Fibroblast of the aortic adventitia (primary cell): ENCODE data around the gene ZSWIM9. TPM values are rescaled to one million over a fixed set of nuclear protein-coding genes. Genes with fewer than 3 reads are reported as not detected.

ENCODE experiments used
- DNase-seq: peaks from one replicate; pipeline ENCODE4 v3.0.0-alpha.2; 2010; ENCODE audit warnings: low read depth
- H3K4me3 ChIP-seq: 2 replicates; pipeline ENCODE4 v1.5.1; 2011; ENCODE audit warnings: low read depth, mild to moderate bottlenecking, control low read depth, low read length, moderate library complexity
- total RNA-seq: library from RNA; depleted of rRNA; stranded (reverse); fragments of >200 nt; gene quantifications from 2 replicates; pipeline ENCODE4 v1.2.3, GENCODE V29; 2012; ENCODE audit warnings: low replicate concordance
- TF ChIP-seq, protein P1 (sequence below): IDR thresholded peaks from 2 replicates; pipeline ENCODE4 v1.5.1; 2011; ENCODE audit warnings: mild to moderate bottlenecking, low read length, control low read depth, inconsistent platforms; ENCODE audit not compliant: insufficient read depth

Gene ZSWIM9
- total RNA-seq, 1 donor = 2.7 TPM

DNA sequence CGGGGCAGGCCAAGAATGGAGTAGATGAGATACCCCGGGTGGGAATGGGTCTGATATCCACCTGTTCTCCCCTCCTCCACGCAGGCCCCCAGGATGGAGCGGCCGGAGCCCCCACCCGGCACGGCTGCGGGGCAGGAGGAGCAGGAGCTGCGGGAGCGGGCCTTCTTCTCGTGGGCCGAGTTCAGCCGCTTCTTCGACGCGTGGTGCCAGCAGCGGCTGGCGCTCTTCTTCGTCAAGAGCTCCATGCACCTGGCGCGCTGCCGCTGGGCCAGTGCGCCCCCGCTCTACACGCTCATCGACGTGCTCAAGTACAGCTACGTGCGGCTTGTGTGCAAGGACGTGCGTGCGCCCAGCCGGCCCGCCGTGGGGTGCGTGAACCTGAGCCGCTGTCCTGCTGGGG is 1.2 kb downstream of the ZSWIM9 start:
- DNase-seq = no peak
- H3K4me3 ChIP-seq = peak overlapping the region; percentile 95
- TF ChIP-seq, protein P1, sequence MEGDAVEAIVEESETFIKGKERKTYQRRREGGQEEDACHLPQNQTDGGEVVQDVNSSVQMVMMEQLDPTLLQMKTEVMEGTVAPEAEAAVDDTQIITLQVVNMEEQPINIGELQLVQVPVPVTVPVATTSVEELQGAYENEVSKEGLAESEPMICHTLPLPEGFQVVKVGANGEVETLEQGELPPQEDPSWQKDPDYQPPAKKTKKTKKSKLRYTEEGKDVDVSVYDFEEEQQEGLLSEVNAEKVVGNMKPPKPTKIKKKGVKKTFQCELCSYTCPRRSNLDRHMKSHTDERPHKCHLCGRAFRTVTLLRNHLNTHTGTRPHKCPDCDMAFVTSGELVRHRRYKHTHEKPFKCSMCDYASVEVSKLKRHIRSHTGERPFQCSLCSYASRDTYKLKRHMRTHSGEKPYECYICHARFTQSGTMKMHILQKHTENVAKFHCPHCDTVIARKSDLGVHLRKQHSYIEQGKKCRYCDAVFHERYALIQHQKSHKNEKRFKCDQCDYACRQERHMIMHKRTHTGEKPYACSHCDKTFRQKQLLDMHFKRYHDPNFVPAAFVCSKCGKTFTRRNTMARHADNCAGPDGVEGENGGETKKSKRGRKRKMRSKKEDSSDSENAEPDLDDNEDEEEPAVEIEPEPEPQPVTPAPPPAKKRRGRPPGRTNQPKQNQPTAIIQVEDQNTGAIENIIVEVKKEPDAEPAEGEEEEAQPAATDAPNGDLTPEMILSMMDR = no peak

DNA sequence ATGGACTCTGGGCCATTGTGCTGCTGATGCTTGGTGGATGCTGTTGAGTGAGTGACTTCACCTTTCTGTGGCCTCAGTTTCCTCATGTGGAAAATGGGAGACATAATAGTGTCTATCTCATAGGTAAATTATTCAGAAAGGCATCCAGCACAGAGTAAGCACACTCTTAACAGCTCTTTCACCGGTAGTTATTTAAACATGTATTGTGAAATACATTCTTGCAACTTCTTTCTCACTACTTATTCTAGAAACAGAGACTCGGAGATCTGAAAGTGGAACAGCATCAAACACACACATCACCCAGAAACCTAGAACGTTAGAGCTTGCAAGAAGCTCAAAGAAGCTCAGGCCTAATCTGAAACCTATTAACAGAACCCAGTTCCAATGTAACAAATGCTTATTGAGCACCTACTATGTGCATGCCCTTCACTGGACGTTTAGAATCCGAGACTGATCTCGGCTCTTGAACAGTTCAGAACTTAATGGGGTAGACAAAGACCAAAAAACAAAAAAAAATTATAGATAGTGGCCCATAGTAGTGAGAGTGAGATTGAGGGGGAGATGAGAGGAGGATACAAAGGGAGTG is 4.1 kb downstream of the ZSWIM9 start:
- TF ChIP-seq, protein P1 = no peak
- no peak for DNase-seq
- H3K4me3 ChIP-seq = no peak overlapping the region

DNA sequence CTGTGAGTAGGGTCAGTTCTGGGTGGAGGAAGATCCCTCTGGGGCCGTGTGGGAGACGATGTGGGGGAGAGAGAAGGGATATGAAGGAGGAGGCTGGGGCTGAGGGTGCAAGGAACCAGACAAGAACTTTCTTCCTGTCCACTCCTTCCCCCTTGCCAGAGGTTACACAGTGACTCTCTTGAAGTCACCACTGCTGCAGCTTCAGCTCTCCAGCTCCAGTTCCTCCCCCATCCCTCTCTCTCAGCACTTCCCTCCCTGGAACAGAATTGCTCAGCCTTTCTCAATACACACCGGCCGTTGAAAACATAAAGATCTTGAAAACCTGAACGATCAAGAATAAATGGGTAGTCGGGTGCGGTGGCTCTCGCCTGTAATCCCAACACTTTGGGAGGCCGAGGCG is 5.1 kb downstream of the ZSWIM9 start:
- TF ChIP-seq, protein P1 = no peak
- DNase-seq = no peak
- no peak overlapping the region for H3K4me3 ChIP-seq

DNA sequence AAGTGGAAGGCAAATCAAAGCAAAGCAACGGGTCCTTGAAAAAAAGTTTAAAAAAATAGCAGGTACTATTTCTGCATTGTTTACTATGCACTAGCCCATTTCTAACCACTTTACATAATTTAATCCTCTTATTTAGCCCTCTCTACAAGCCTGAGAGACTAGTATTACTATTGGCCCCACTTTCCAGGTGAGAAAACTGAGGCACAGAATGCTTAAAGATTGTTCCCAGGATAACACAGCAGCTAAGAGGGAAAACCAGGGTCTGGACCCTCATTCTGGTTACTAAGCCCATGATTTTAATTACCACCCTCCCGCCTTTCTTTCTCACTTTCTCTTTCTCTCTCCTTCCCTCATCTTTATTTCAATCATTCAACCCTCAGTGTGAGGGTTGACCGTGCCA is 5.7 kb downstream of the ZSWIM9 start:
- H3K4me3 ChIP-seq = no peak overlapping the region
- TF ChIP-seq, protein P1 = no peak
- no peak for DNase-seq

- TF ChIP-seq, protein P1 = no peak
- H3K4me3 ChIP-seq = no peak overlapping the region
- no peak for DNase-seq
These were observed 11.0 kb downstream of the ZSWIM9 start for GRCh38 chr19:48181505-48181904.

DNA sequence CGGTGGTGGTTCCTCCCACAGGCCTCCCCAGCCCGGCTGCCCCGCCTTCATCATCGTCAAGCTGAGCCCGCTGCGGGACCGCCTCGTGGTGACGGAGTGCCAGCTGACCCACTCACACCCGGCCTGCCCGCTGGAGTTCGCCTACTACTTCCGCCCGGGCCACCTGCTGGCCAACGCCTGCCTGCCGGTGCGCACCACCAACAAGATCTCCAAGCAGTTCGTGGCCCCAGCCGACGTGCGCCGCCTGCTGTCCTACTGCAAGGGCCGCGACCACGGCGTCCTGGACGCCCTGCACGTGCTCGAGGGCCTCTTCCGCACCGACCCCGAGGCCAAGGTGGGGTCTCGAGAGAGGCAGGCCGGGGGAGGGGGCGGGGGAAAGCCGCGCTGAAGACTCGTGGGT is 12.0 kb downstream of the ZSWIM9 start:
- DNase-seq = no peak
- TF ChIP-seq, protein P1 = no peak
- H3K4me3 ChIP-seq = no peak overlapping the region

DNA sequence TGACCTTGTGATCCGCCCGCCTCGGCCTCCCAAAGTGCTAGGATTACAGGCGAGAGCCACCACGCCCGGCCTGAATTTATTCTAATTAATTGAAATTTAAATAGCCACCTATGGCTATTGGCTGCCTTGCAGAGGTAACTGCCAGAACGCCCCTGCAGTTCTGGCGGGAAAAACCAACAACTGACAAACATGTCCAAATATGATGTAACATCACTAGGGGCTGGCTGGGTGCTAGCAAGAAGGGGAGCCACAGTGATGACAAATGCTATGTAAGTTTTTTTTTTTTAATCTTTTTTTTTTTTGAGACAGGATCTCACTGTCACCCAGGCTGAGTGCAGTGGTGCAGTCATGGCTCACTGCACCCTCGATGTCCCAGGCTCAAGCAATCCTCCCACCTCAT is 12.9 kb downstream of the ZSWIM9 start:
- TF ChIP-seq, protein P1 = no peak
- DNase-seq = no peak
- no peak overlapping the region for H3K4me3 ChIP-seq
